Keratinocyte (primary cell): ENCODE measurements around the gene HDAC7. TPM values are rescaled to one million over a fixed set of nuclear protein-coding genes. Genes with fewer than 3 reads are reported as not detected.

Experiments
- DNase-seq: peaks from one replicate; pipeline ENCODE4 v3.0.0-alpha.2; 2011; ENCODE audit warnings: low read depth, missing footprints, low spot score
- FAIRE-seq: peaks from 2 replicates; lab custom pipeline; 2011; peaks lifted over from hg19 to GRCh38; lab: Jason Lieb, UNC
- H2AFZ ChIP-seq: 2 replicates; pipeline ENCODE4 v1.6.0; 2012; ENCODE audit warnings: low read length, control low read depth, inconsistent platforms; ENCODE audit not compliant: control insufficient read depth
- H3K27ac ChIP-seq: 2 replicates; pipeline ENCODE4 v1.5.1; 2011; ENCODE audit warnings: low read length; ENCODE audit not compliant: control insufficient read depth, insufficient read depth
- H3K27me3 ChIP-seq: 3 replicates; pipeline ENCODE4 v1.6.0; 2011; ENCODE audit warnings: low read length; ENCODE audit not compliant: control insufficient read depth, insufficient read depth; ENCODE audit errors: extremely low read depth
- H3K36me3 ChIP-seq, 2 experiments: 2 replicates in 1 of 2; 3 replicates in 1 of 2; pipeline ENCODE4 v1.5.1; 2011; ENCODE audit warnings: low read length in 2 of 2, mild to moderate bottlenecking in 1 of 2; ENCODE audit not compliant: control insufficient read depth in 2 of 2, insufficient read depth in 2 of 2; ENCODE audit errors: extremely low read depth in 1 of 2
- H3K4me1 ChIP-seq: 3 replicates; pipeline ENCODE4 v1.5.1; 2011; ENCODE audit warnings: low read length; ENCODE audit not compliant: control insufficient read depth, insufficient read depth; ENCODE audit errors: extremely low read depth
- H3K4me2 ChIP-seq: 3 replicates; pipeline ENCODE4 v1.6.0; 2011; ENCODE audit warnings: low read depth, low read length; ENCODE audit not compliant: control insufficient read depth, insufficient read depth; ENCODE audit errors: extremely low read depth
- H3K4me3 ChIP-seq, 3 experiments: fragments of 200-600 bp in 1 of 3; sonication (generic) in 1 of 3; 2 replicates in 2 of 3; 3 replicates in 1 of 3; pipeline ENCODE4 v1.5.1; 2011 to 2016; ENCODE audit warnings: low read length in 3 of 3, mild to moderate bottlenecking in 3 of 3, control low read depth in 2 of 3, inconsistent platforms in 1 of 3, low read depth in 1 of 3, mixed read lengths in 1 of 3, mixed run types in 1 of 3, moderate library complexity in 1 of 3; ENCODE audit not compliant: control insufficient read depth in 2 of 3, insufficient read depth in 2 of 3; ENCODE audit errors: extremely low read depth in 1 of 3
- H3K79me2 ChIP-seq: 2 replicates; pipeline ENCODE4 v1.6.0; 2012; ENCODE audit warnings: low read length; ENCODE audit not compliant: control insufficient read depth, insufficient read depth
- H3K9ac ChIP-seq: 3 replicates; pipeline ENCODE4 v1.6.0; 2011; ENCODE audit warnings: low read length; ENCODE audit not compliant: control insufficient read depth, insufficient read depth; ENCODE audit errors: extremely low read depth
- H3K9me1 ChIP-seq: 3 replicates; pipeline ENCODE4 v1.6.0; 2011; ENCODE audit warnings: low read length; ENCODE audit not compliant: control insufficient read depth, insufficient read depth; ENCODE audit errors: extremely low read depth
- H3K9me3 ChIP-seq: 2 replicates; pipeline ENCODE4 v1.5.1; 2012; ENCODE audit warnings: low read depth, low read length; ENCODE audit not compliant: control insufficient read depth
- H4K20me1 ChIP-seq: 3 replicates; pipeline ENCODE4 v1.6.0; 2011; ENCODE audit warnings: low read length; ENCODE audit not compliant: control insufficient read depth, insufficient read depth; ENCODE audit errors: extremely low read depth
- CTCF ChIP-seq, 3 experiments: IDR thresholded peaks in 1 of 3; conservative IDR thresholded peaks in 1 of 3; optimal IDR thresholded peaks in 1 of 3; 2 replicates in 2 of 3; 3 replicates in 1 of 3; pipeline versions ENCODE3 to v1.5.1; 2011; ENCODE audit warnings: low read length in 3 of 3, mild to moderate bottlenecking in 3 of 3, moderate library complexity in 2 of 3, control low read depth in 1 of 3, inconsistent platforms in 1 of 3; ENCODE audit not compliant: insufficient read depth in 2 of 3; ENCODE audit errors: extremely low read depth in 1 of 3
- EZH2 ChIP-seq: IDR thresholded peaks from one replicate; pipeline ENCODE4 v1.6.1; 2012; ENCODE audit warnings: inconsistent platforms, mild to moderate bottlenecking, low read length, moderate library complexity
- dilution Hi-C: fragments of 300-500 bp; cut with MboI; formaldehyde crosslinking; loops from one replicate; pipeline ENCODE4 v1.7.0; 2020; ENCODE audit warnings: low sequenced_read_pairs; ENCODE audit not compliant: extremely low pct_ligation_motif_present
- polyA plus RNA-seq, 5 experiments: library from polyadenylated mRNA; depleted of rRNA in 3 of 5; stranded (reverse) in 3 of 5; stranded (forward) in 1 of 5; unstranded in 1 of 5; fragments of >200 nt; gene quantifications; 1 replicate in 1 of 5; 2 replicates in 3 of 5; 3 replicates in 1 of 5; pipeline versions ENCODE4 v1.2.1 to v1.2.3, GENCODE V29; 2011 to 2012; ENCODE audit warnings: missing spikeins in 2 of 5, low read depth in 1 of 5, low replicate concordance in 1 of 5

Gene HDAC7
- polyA plus RNA-seq, 1 donor (not counting 4 experiments of a cell fraction or from before 2014, with no cell fraction given), result 17.0 TPM

- Histone ChIP-seq H3K79me2 (no peaks in the 10 kb centered on the region), H3K4me1 (peaks cover 76% of the 10 kb centered on the region), H3K27me3 (no peaks in the 10 kb centered on the region), H3K9me3 (no peaks in the 10 kb centered on the region), H3K9me1 (peaks cover 4% of the 10 kb centered on the region), H3K36me3 (no peaks in the 10 kb centered on the region), H3K4me3 (no peak overlapping the region), H3K4me2 (peak overlapping the region; percentile 80), H2AFZ (no peak overlapping the region), H4K20me1 (no peaks in the 10 kb centered on the region), H3K27ac (peak overlapping the region; percentile 93), H3K9ac (no peak overlapping the region)
- TF ChIP-seq EZH2 (no peak), CTCF (optimal IDR thresholded peaks at IDR 0.05 in 1 of 3, IDR thresholded peaks at IDR 0.05 in 1 of 3, conservative IDR thresholded peaks at IDR 0.05 in 1 of 3; ENCODE audit: extremely low read depth in 1 of 3, insufficient read depth in 2 of 3, low read length in 3 of 3) (no peak)
- dilution Hi-C loops, result no loop called here
- DNase-seq (no peak), FAIRE-seq (peak; percentile 62)
Observed at GRCh38 chr12:47755655-47756562, 63.8 kb downstream of the HDAC7 start.

- Histone ChIP-seq H3K27ac (peak overlapping the region; percentile 93), H3K27me3 (no peaks in the 10 kb centered on the region), H3K4me2 (peak overlapping the region; percentile 80), H4K20me1 (no peaks in the 10 kb centered on the region), H3K4me1 (peaks cover 73% of the 10 kb centered on the region), H3K9me3 (no peaks in the 10 kb centered on the region), H3K79me2 (no peaks in the 10 kb centered on the region), H3K9ac (no peak overlapping the region), H2AFZ (no peak overlapping the region), H3K9me1 (peaks cover 4% of the 10 kb centered on the region), H3K4me3 (peak overlapping the region in 1 of 3 experiments; percentile 28), H3K36me3 (peaks cover under 1 to 2% of the 10 kb centered on the region in 2 experiments)
- TF ChIP-seq EZH2 (no peak), CTCF (optimal IDR thresholded peaks at IDR 0.05 in 1 of 3, IDR thresholded peaks at IDR 0.05 in 1 of 3, conservative IDR thresholded peaks at IDR 0.05 in 1 of 3; ENCODE audit: extremely low read depth in 1 of 3, insufficient read depth in 2 of 3, low read length in 3 of 3) (no peak)
- dilution Hi-C loops, result no loop called here
- FAIRE-seq (no peak), DNase-seq (no peak)
Observed at GRCh38 chr12:47754881-47755280, 64.8 kb downstream of the HDAC7 start.
